ENCODE measurements around the gene DMRTB1.

DMRTB1 gene

GRCh38 chr1:53462193-53462592, 3.0 kb downstream of the DMRTB1 start:
- Histone ChIP-seq H3K27ac (ENCODE audit: low read depth, low read length) (no peak overlapping the region), H3K27me3 (ENCODE audit: control insufficient read depth, low read length) (no peaks in the 10 kb centered on the region), H3F3A (ENCODE audit: control insufficient read depth, insufficient read depth) (no peaks in the 10 kb centered on the region), H4K20me1 (ENCODE audit: control insufficient read depth, insufficient read depth, low read depth, low read length) (no peaks in the 10 kb centered on the region), H3K9me2 (replicated peaks; ENCODE audit: control insufficient read depth, low read length) (no peaks in the 10 kb centered on the region), H3K79me2 (ENCODE audit: control insufficient read depth, low read length) (no peaks in the 10 kb centered on the region), H3K4me3 (ENCODE audit: low read length) (no peak overlapping the region), H3K36me3 (ENCODE audit: control insufficient read depth, low read length) (no peaks in the 10 kb centered on the region), H3K9me3 (ENCODE audit: control insufficient read depth, insufficient read depth, low read length) (no peaks in the 10 kb centered on the region), H3K4me1 (ENCODE audit: control insufficient read depth, low read length) (no peaks in the 10 kb centered on the region), H3K4me2 (ENCODE audit: low read length) (no peak overlapping the region)
- TF ChIP-seq, protein P1, sequence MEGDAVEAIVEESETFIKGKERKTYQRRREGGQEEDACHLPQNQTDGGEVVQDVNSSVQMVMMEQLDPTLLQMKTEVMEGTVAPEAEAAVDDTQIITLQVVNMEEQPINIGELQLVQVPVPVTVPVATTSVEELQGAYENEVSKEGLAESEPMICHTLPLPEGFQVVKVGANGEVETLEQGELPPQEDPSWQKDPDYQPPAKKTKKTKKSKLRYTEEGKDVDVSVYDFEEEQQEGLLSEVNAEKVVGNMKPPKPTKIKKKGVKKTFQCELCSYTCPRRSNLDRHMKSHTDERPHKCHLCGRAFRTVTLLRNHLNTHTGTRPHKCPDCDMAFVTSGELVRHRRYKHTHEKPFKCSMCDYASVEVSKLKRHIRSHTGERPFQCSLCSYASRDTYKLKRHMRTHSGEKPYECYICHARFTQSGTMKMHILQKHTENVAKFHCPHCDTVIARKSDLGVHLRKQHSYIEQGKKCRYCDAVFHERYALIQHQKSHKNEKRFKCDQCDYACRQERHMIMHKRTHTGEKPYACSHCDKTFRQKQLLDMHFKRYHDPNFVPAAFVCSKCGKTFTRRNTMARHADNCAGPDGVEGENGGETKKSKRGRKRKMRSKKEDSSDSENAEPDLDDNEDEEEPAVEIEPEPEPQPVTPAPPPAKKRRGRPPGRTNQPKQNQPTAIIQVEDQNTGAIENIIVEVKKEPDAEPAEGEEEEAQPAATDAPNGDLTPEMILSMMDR (IDR thresholded peaks at IDR 0.05; ENCODE audit: low read depth, low read length, poor library complexity, severe bottlenecking): no peak
- no peak for TF ChIP-seq EZH2phosphoT487 (IDR thresholded peaks at IDR 0.05; ENCODE audit: borderline replicate concordance, low read length)

- Histone ChIP-seq H3K4me3 (ENCODE audit: low read length) (no peak overlapping the region), H3K9me3 (ENCODE audit: control insufficient read depth, insufficient read depth, low read length) (no peaks in the 10 kb centered on the region), H3K27ac (ENCODE audit: low read depth, low read length) (no peak overlapping the region), H3K4me1 (ENCODE audit: control insufficient read depth, low read length) (no peaks in the 10 kb centered on the region), H3K4me2 (ENCODE audit: low read length) (no peak overlapping the region), H3K36me3 (ENCODE audit: control insufficient read depth, low read length) (no peaks in the 10 kb centered on the region), H3K27me3 (ENCODE audit: control insufficient read depth, low read length) (no peaks in the 10 kb centered on the region), H3K79me2 (ENCODE audit: control insufficient read depth, low read length) (no peaks in the 10 kb centered on the region), H3F3A (ENCODE audit: control insufficient read depth, insufficient read depth) (no peaks in the 10 kb centered on the region), H3K9me2 (replicated peaks; ENCODE audit: control insufficient read depth, low read length) (no peaks in the 10 kb centered on the region), H4K20me1 (ENCODE audit: control insufficient read depth, insufficient read depth, low read depth, low read length) (no peaks in the 10 kb centered on the region)
- TF ChIP-seq EZH2phosphoT487 (IDR thresholded peaks at IDR 0.05; ENCODE audit: borderline replicate concordance, low read length): no peak
- TF ChIP-seq, protein P1 (IDR thresholded peaks at IDR 0.05; ENCODE audit: low read depth, low read length, poor library complexity, severe bottlenecking): no peak
These were observed 3.7 kb downstream of the DMRTB1 start for GRCh38 chr1:53462769-53463501.

GRCh38 chr1:53463961-53464899, 5.0 kb downstream of the DMRTB1 start:
- Histone ChIP-seq H3K9me2 (replicated peaks; ENCODE audit: control insufficient read depth, low read length) (no peaks in the 10 kb centered on the region), H3K9me3 (ENCODE audit: control insufficient read depth, insufficient read depth, low read length) (no peaks in the 10 kb centered on the region), H3K4me2 (ENCODE audit: low read length) (no peak overlapping the region), H3K27ac (ENCODE audit: low read depth, low read length) (no peak overlapping the region), H3F3A (ENCODE audit: control insufficient read depth, insufficient read depth) (no peaks in the 10 kb centered on the region), H3K27me3 (ENCODE audit: control insufficient read depth, low read length) (no peaks in the 10 kb centered on the region), H3K4me1 (ENCODE audit: control insufficient read depth, low read length) (no peaks in the 10 kb centered on the region), H4K20me1 (ENCODE audit: control insufficient read depth, insufficient read depth, low read depth, low read length) (no peaks in the 10 kb centered on the region), H3K4me3 (ENCODE audit: low read length) (no peak overlapping the region), H3K36me3 (ENCODE audit: control insufficient read depth, low read length) (no peaks in the 10 kb centered on the region), H3K79me2 (ENCODE audit: control insufficient read depth, low read length) (no peaks in the 10 kb centered on the region)
- TF ChIP-seq, protein P1 (IDR thresholded peaks at IDR 0.05; ENCODE audit: low read depth, low read length, poor library complexity, severe bottlenecking): no peak
- no peak for TF ChIP-seq EZH2phosphoT487 (IDR thresholded peaks at IDR 0.05; ENCODE audit: borderline replicate concordance, low read length)
